RWPE1 (cell line): ENCODE data around the gene SNORC.

Experiments
- CTCF ChIA-PET: fragments of 350-600 bp; sonication (Branson Sonifier 250); formaldehyde crosslinking; extraction: SDS; loops from one replicate; lab custom pipeline; 2021; lab: Yijun Ruan, JAX
- POLR2A ChIA-PET: fragments of 400-600 bp; formaldehyde crosslinking; extraction: SDS; loops from one replicate; lab custom pipeline; 2020; ENCODE audit warnings: antibody characterized with exemption; ENCODE audit not compliant: low non-redundant PET; lab: Yijun Ruan, JAX
- DNase-seq: peaks from one replicate; pipeline ENCODE4 v3.0.0; 2012; ENCODE audit warnings: low spot score
- H3K27ac ChIP-seq: fragments of 450-650 bp; 2 replicates; pipeline ENCODE4 v1.5.1; 2017
- CTCF ChIP-seq: fragments of 450-650 bp; conservative IDR thresholded peaks from 2 replicates; pipeline ENCODE4 v1.5.1; 2017; ENCODE audit warnings: low read depth, mild to moderate bottlenecking

SNORC gene

GRCh38 chr2:232871835-232872736 is 2.0 kb downstream of the SNORC start:
- ChIA-PET CTCF (interaction anchor here (0.6 to 1.1 kb wide), 3 partner anchors 10 to 380 kb away, joined by 3 to 4 read pairs (median 4); partner anchors contain the start of gene ATG16L1), POLR2A (no interaction called here)
- TF ChIP-seq CTCF, result no peak
- H3K27ac ChIP-seq, result no peak overlapping the region
- no peak for DNase-seq

DNA sequence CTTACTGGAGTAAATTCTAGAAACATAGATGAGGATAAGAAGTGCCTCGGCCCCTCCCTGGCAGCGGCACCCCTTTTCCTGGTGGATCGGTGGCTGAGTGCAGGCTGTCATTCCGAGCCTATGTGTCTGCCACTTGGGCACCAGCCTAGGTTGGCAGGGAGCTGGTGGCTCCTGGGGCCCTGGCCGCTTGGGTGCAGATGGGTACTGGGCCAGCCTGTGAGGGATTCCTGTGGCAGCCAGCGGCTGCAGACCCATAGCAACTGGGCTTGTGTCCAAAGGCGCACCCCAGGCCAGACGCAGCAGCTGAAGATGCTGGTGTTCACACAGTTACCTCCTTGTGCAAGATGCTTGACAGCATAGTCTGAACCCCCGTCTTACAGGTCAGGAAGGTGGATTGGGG is 2.8 kb downstream of the SNORC start:
- peak overlapping the region; percentile 38; the same call in 1 of the 2 replicates for H3K27ac ChIP-seq
- ChIA-PET CTCF (interaction anchor here (0.6 to 0.7 kb wide), 2 partner anchors 56 to 379 kb away, joined by 3 to 4 read pairs; partner anchors contain the start of gene ATG16L1), POLR2A (no interaction called here)
- DNase-seq, result no peak
- TF ChIP-seq CTCF, result no peak

- CTCF ChIA-PET, result no interaction called here
- POLR2A ChIA-PET, result no interaction called here
- no peak for TF ChIP-seq CTCF
- DNase-seq, result no peak
- peak overlapping the region; percentile 38 for H3K27ac ChIP-seq
Observed at GRCh38 chr2:232873292-232873908, 3.3 kb downstream of the SNORC start.

- POLR2A ChIA-PET, result no interaction called here
- CTCF ChIA-PET, result no interaction called here
- no peak for DNase-seq
- no peak for TF ChIP-seq CTCF
- H3K27ac ChIP-seq, result peak overlapping the region; percentile 38
Observed at GRCh38 chr2:232873909-232874641, 4.0 kb downstream of the SNORC start.

DNA sequence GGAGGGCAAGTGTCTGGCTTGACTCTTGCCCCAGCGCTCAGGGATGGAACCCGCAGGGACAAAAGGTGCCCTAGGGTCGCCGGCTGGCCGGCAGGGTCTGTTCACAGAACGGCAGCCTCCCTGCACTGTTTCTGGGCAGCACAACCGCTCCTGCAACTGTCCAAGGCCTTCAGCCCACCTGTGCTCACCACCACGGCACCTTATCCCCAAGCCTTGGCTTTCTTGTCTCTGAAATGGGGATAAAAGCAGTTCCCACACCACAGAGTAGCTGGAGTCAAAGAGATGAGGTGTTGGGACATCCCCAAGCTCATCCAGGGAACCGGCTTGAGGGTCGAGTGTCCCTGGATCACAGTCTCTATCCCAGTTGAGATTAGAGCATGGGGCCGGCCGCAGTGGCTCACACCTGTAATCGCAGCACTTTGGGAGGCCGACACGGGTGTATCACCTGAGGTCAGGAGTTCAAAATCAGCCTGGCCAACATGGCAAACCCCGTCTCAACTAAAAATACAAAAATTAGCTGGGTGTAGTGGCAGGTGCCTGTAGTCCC is 4.7 kb downstream of the SNORC start:
- ChIA-PET CTCF (no interaction called here), POLR2A (no interaction called here)
- DNase-seq, result no peak
- peak overlapping the region; percentile 38 for H3K27ac ChIP-seq
- no peak for TF ChIP-seq CTCF
